ENCODE measurements around the gene RBMY1E.
"Not testable (repeated sequence)": the region's sequence is repeated elsewhere in the genome, so short reads cannot be mapped to it uniquely, and the experiment has no call there.

The RBMY1E gene

DNA sequence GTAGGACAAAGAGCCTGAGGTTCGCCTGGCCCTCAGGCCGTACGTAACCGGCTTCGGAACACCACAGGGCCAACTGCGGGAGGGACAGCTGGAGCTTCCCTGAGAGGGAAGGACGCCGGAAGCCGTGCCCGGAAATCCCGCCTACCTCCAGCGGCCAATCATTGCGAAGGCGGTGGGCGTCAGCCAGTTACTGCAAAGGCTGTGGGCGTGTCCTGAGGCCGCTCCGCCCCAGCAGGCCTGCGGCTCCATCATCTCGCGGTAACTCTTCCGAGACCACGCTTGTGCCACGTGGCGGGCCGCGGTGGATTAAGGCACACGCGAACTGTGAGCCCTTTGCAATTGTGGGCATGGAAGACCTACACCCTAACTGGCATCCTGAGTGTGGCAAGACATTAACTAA is at the start of gene RBMY1E:
Gene RBMY1E, minus strand, starts transcription at position 101 of the 400 bp plus-strand sequence. CDS start 1,978 bp downstream, outside the sequence.
- H3K4me3 Mint-ChIP-seq, DNase-seq, CTCF ChIA-PET, H3K9me3 Mint-ChIP-seq, H3K27me3 Mint-ChIP-seq, H3K27ac Mint-ChIP-seq, H3K4me1 Mint-ChIP-seq, H3K36me3 Mint-ChIP-seq: not testable (repeated sequence)

- H3K36me3 Mint-ChIP-seq, H3K27me3 Mint-ChIP-seq, DNase-seq, CTCF ChIA-PET, H3K27ac Mint-ChIP-seq, H3K4me3 Mint-ChIP-seq, H3K4me1 Mint-ChIP-seq, H3K9me3 Mint-ChIP-seq: not testable (repeated sequence)
Observed at GRCh38 chrY:21894426-21894825, 23.4 kb downstream of the RBMY1E start, which contains the start of gene RBMY1D. Gene RBMY1D, minus strand, starts transcription at chrY:21894526. Its CDS starts 2,013 bp downstream, at chrY:21892513.

GRCh38 chrY:21869407-21870076 is 48.3 kb downstream of the RBMY1E start:
- CTCF ChIA-PET, H3K9me3 Mint-ChIP-seq, H3K4me1 Mint-ChIP-seq, DNase-seq, H3K36me3 Mint-ChIP-seq, H3K27me3 Mint-ChIP-seq, H3K4me3 Mint-ChIP-seq, H3K27ac Mint-ChIP-seq: not testable (repeated sequence)
